Epidermal melanocyte (primary cell): ENCODE measurements around the gene TLE3.
"Not testable (repeated sequence)": the region's sequence is repeated elsewhere in the genome, so short reads cannot be mapped to it uniquely, and the experiment has no call there.

Experiments
- DNase-seq: peaks from one replicate; pipeline ENCODE4 v3.0.0; 2011; ENCODE audit warnings: low spot score; ENCODE audit not compliant: insufficient read length

Gene TLE3

DNA sequence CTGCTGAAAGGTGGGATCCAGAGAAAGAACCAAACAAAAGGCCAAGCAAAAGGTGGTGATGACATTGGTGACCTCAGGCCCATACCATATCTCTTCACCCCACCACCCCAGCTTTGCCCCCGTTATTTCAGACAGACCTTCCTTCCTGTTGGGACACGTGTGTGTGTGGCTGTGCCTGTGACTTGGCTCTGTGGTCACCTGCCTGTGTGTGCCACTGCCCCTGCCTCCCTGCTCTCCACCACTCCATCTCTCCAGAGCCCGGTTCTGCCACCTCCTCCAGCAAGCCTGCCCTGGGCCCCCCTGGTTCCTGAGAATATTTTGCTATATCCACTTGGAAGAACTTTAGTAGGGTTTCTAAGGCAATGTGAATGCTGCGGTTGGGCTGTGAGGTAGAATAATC lies 28.6 kb upstream of the TLE3 start:
- DNase-seq: no peak

DNA sequence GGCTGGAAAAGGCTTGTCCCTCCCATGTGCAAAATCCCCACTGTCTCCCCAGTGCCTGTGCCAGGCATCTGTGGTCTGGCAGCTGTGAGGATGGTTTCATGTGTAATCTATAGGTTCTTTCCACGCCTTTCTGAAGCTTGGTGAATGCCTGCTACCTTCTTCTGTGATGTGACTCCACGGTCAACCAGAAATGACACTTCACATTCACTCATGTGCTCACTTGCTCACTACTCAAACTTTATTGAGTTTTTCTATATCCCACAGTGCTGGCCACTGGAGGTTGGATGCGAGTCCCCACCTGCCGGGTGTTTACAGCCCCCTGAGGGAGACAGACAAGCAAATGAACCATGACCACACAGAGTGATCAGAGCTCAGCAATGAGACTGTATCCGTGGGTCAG lies 27.9 kb upstream of the TLE3 start:
- no peak for DNase-seq

DNA sequence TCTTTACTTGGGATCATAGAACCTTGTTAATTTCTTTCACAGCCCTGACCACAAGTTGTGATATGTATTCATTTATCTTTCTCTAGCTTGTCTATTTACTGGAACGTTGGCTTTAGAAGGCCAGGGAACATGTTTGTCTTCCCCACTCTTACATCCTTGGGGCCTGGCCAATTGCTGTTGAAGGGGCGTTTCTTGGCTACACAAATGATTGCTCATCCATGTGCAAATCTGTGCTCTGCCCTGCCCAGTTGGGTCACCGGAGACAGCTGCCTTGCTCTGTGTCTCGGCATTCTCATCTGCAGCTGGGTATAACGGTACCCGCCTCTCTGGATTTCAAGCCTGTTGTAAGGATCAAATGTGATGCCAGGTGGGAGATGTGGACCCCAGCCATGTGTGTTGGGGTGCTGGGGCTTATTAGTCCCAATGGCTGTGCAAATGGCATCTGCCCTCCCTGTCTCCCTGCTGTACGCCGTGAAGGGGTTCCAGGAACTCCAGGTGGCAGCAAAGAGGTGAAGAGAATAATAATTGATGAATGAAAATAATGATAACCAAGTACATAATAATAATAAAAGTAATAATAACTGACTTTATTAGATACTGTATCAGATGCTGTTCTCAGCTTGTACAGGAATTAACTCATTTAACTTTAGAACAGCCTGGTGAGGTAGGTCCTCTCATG lies 24.0 kb upstream of the TLE3 start:
- no peak for DNase-seq

DNA sequence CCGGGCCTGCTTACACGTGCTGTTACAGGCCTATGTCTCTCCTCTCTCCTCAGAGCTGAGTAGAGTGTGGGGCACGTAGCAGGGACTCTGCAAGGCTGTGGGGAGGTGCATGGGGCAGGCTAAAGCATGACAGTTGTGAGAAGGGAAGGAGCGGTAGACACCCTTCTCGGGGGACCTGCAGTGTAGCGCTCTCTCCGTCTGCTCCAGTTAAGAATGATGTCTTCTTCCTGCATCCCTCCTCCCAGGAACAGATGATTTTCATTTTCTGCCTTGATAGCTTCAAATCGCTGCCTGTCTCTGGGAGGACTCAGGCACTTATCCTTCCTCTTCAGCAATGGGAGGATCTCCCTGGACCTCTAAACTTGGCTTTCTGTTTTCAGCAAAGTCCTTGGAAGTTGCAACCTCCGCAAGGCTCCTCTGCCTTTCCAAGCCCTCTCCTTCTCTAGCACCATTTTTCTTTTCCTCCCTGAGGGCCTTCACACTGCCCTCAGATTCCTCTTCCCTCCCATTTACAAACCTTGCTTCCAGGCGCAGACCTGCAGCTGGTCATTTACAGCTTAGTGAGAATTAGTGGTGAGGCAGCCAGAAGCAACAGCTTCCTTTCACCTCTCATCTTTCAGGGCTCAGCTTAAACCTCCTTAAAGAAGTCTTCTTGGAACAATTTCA lies 23.4 kb upstream of the TLE3 start:
- DNase-seq: no peak

DNA sequence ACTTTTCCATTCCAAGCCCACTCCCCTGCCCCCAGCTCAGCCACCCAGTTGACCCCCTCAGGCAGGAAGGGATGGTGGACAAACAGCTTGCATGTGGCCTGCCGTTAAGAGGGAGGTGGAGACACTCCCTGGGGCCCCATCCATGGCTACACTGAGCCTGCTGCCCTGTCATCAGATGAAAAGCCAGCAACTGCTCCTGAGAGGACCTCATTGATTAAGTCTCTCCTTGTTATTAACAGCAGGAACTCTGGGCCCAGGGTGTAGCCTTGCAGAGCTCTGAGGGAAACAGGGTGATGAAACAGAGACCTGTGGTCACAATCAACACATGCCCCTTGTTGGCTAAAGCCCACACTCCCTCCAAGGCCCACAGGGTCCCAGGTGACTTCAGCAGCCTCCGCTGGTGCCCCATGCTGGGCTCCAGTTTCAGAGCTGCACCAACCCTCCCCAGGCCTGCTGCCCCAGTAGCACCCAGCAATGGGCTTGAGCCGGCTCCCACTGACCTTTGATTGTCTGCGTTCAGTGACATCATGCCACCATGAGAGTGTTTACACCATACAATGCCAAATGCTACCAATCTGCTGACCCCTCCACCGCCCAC lies 22.3 kb upstream of the TLE3 start:
- DNase-seq: no peak

DNA sequence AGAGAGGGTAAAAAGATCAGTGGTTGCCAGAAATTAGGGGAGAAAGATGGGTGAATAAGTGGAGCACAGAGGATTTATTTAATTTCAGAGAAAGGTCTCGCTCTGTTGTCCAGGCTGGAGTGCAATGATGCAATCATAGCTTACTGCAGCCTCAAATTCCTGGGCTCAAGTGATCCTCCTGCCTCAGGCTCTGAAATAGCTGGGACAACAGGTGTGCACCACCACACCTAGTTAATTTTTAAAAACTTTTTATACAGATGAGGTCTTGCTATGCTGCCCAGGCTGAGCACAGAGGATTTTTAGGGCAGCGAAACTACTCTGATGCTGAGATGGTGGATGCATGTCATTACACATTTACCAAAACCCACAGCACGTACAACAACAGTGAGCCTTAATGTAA lies 20.9 kb upstream of the TLE3 start:
- DNase-seq: no peak

DNA sequence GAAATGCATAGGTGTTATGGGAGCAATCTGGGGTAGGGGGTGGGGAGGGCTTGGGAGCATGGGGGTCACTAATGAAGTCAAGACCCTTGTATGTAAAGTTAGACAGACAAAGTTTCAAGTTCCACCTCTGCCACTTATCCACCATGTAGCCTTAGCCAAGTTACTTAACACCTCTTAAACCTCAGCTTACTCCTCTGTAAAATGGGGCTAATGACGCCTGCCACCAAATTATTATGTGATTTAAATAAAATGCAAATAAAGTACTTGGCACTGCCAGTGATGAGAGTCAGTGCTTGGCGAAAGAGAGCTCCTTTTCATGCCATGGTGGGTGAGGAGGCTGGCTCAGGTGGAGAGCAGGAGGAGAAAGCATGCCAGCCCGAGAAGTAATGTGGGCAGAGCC lies 18.6 kb upstream of the TLE3 start:
- no peak for DNase-seq

DNA sequence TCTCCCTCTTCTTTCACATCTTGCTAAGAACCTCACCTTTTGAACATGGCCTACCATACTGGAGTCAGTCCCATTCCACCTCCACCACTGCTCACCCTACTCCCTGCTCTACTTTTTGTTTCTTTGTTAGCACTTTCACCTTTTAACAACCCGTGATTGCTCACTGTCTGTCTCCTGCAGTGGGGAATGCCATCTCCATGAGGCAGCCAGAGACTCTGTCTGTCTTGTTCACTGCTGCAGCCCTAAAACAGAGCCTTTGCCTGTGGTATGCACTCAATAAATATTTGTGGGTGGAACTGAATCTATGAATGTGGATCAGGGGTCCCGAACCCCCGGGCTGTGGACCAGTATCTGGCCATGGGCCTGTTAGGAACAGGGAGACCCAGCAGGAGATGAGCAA lies 16.5 kb upstream of the TLE3 start:
- DNase-seq: no peak

DNA sequence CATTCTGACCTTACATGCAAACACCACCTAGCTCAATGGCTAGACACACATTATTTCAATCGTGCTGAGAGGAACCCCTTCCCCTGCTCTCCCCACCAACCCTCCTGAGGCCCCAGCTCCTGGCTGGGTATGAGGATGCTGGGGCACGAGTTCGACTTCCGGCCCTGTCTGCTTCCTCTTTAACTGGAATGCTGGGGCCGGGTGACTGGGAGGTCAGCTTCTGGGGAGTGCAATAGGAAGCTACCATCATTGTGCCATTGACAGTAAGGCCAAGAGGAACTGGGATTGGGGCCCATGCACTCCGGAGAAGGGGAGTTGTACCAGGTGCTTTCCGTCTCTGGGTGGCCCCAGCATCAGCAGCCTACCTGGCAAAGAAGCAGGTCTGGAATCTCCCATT lies 15.6 kb upstream of the TLE3 start:
- no peak for DNase-seq

DNA sequence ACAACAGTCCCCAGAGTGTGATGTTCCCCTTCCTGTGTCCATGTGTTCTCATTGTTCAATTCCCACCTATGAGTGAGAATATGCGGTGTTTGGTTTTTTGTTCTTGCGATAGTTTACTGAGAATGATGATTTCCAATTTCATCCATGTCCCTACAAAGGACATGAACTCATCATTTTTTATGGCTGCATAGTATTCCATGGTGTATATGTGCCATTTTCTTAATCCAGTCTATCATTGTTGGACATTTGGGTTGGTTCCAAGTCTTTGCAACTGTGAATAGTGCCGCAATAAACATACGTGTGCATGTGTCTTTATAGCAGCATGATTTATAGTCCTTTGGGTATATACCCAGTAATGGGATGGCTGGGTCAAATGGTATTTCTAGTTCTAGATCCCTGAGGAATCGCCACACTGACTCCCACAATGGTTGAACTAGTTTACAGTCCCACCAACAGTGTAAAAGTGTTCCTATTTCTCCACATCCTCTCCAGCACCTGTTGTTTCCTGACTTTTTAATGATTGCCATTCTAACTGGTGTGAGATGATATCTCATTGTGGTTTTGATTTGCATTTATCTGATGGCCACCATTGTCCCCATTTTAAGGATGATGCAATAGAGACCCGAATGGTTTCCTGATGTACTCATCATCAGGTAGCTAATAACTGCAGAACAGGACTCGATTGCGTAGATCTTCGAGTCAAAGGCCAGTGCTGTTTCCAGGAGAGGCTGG lies 15.0 kb upstream of the TLE3 start:
- not testable (repeated sequence) for DNase-seq

DNA sequence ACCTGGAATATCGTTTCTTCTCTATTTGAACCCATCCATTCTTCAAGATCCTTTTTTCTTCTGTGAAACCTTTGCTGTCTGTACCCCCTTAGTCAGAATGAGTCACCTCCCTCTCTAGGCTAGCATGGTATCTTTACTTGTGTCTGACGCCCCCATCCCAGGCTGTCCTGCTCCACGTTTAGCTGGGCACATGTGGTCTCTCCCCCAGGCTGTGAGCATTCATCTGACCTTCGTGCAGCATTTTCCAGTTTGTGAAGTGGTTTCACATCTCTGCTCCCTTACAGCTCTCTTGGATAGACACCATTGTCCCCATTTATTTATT lies 14.3 kb upstream of the TLE3 start:
- no peak for DNase-seq

DNA sequence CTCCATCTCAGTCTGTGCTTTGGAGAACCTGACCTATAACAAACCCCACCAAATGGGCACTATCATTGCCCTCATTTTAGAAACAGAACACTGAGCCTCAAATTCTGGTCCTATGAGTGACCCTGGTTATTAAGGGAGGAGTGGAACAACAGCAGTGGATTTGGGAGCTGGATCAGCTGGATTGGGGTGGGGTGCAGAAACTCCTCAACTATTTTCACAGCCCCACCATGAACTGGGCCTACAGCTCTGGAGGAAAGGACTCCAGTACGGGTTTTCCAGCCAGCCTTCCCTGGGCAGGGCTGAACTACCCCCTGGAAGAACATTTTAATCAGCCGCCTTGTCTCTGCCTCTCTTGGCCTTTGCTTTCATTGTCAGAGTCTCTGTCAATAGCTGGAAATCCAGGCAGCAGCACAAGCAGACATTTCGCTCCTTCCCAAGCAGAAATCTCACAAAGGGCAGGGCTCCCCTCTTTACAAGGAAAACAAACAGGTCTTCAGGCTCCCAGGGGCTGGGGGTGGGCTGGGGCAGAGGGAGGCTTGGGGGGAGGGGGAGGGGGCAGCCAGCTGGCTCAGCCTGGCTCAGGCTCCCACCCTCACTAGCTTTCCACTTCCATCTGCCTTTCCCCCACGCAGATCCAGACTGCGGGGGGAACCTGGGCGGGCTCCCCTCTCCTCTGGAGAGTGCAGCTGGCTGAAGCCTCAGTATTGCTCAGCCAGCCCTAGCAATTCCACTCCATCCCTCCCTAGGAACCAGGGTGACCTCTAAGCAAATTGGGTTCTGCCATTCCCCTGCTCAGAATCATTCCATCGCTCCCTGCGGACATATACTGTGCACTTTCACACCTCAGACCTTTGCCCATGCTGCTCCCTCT lies 13.7 kb upstream of the TLE3 start:
- peak; percentile 65 for DNase-seq

DNA sequence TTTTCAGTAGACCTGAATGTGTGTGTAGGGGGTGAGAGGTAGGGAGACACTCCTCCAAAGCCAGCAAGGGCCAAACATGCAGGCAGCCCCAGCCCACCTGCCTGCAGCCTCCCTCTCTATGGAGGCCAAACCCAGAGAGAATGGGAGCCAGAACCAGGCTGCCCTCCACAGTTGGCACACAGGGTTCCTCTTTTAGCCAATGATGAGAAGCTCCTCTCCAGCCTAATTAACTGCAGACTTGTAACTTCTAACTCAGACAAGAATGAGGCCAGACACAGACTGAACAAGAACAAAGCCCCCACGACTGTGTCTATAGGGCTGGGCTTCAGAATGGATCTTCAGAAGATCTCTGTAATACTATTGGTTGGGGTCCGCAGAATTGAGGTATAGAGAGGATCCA lies 12.3 kb upstream of the TLE3 start:
- no peak for DNase-seq

DNA sequence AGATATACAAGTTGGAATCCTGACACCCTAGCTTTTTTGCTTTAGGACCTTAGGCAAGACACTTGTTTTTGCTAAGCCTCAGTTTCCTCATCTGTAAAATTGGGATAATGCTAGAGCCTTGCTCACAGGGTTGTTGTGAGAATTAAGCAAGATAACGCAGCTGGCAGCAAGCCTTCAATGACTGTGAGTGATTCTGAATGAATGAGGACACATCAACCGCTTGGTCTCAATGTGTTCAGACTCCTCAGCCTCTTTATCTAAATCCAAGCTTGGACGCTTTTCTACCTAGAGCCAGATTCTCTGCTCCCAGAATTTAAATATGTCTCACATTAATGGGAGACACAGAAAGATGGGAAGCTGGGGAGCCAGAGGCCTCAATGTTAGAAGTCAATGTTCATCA lies 11.8 kb upstream of the TLE3 start:
- no peak for DNase-seq

DNA sequence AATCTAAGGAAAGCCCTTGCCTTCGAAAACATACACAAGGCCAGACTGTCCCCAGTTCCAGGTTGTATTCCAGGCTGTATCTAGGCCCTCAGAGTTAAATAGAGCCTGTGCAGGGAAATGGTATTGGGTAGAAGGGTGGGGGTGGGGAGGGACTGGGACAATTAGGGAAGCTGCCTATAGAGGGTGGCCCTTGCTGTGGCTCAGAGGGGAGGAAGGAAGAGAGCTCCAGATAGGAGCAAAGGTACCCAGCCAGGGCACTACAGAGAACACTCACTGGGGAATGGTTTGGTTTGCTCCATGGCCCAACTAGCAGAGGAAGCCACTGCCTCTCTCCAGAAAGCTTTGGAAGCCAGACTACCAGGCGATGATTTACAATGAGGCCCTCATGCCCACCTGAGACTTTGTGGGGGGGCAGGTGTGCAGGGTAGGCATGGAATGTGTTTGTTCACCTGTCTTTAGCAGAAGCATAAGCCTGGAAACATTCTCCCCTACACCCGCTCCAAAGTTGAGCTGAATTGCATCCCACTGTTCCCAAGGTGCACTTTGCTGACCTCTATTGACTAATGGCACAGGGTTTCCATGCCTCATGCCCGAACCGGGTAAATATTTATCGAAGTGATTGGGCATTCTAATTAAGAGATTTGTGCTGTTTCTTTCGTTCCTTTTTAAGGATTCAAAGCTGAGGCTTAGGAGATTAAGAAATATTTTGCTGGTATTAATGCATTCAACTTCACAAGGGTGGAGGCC lies 6.3 kb upstream of the TLE3 start:
- DNase-seq: no peak

DNA sequence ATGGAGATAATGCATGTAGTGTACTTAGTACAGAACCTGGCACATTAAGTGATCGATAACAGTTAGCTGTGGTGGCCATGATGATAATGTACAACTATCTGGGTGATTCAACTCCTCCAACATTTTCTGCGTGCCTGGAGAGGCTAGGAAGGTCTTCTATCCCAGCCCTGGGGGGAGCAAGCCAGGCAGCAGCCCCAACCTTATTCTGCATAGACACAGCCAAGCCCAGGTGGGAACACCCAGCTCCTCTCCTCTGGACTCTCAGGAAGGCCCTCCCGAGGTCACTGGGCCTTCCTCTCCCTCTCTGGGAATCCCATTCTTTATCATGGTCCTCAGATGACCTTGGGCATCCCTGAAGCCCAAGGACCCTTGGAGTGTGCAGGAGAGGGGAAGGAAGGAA lies 5.1 kb upstream of the TLE3 start:
- no peak for DNase-seq

DNA sequence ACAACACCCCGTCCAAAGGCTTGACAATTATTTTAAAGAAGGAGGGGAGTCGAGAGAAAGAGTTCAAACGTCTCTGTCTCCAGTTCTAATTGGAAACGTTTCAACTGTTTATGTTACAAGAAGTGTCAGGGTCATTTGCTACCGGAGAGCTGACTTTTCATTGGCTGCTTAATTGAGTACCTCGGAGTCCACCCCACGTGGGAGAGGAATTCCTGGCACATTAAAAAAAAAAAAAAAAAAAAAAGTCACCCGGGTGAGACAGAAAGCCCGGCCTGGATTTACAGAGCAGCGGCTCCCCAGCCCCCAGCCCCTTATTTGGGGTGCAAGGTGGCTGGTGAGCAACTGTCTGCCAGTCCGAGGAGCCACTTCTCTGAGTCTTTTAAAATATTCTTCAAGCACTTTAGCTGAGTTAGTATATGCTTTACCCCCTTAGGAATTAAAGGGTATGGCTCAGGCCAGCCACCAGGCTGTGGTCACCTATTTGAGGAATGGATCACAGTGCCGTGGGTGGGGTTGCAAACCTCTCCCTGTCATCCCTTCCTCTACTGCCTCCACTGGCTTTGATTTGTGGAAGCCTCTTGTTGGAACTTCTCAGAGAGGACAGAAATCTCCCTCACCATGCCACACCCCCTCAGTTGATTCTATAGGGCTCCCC lies 3.9 kb upstream of the TLE3 start:
- peak; percentile 78 for DNase-seq

DNA sequence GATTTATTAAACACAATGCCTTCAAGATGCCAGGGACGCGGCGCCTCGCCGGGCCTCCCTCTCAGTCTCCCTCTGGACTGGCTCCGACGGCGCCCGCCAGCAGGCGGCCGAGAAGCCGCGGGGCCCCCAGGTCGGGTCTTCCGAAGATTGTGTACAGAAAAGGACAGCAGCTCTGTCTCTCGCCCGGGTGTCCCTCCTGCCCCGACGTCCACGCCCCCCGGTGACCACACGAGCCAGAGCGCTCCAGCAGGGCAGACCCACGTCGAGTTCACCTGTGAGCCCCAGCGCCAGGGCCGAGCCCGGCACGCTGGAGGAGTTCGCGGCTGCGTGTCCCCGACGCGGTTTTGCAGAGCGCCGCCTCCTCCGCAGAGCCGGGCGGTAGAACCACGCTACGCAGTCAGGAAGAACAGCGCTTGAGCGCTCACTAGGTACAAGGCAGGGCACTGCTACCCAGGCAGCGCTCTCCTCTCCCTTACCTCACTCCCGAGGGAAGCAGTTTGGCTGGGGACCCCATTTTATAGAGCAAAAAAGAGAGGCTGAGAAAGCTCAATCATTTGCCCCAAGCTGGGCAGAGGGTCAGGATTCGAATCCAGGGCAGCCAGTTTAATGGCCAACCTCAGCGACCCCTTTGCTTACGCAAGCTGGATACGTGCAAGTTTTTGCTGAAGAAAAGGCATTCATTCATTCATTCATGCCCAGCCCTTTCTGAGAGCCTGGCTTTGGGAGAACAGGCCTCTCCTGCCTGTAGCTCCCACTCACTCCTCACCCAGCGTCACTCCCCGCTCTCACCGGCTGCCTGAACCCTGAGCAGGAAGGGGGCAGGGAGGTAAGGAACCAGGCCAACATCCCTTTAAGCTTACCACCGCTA lies 3.0 kb upstream of the TLE3 start:
- no peak for DNase-seq

DNA sequence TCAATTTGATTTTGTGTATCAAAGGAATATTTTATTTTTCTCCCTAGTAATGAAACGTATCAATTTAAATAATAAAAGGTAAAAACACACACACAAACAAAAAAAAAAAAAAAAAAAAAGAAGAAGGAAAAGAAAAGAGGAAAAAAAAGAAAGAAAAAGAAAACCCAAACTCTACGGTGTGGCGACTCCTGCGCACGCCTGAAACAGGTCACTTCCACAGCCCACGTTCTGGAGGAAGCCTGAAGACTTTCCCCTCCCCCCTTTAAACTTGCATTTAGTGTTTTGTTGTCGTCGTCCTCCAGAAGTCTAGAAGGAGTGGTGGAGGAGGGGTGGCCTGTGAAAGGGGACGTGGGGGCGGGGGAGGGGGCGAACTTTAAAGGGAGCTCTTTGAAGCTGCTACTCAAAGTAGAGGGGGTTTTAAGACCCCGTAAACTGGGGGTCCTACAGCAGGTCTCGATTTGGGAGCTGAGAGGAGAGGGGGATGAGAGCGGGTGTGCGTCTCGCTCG lies 2.3 kb upstream of the TLE3 start:
- DNase-seq: no peak
